Mesenchymal stem cell (in vitro differentiated cells and primary cell): ENCODE results near the gene UBE2F.

Experiments
- DNase-seq: peaks from one replicate; pipeline ENCODE4 v3.0.0-alpha.2; 2013
- H2AFZ ChIP-seq: one replicate; pipeline ENCODE4 v1.6.1; 2013; ENCODE audit warnings: low read depth, mild to moderate bottlenecking, control low read depth, inconsistent platforms, low read length, moderate library complexity
- H2AK5ac ChIP-seq: 2 replicates; pipeline ENCODE4 v1.6.1; 2013; ENCODE audit warnings: low read length, moderate library complexity, mild to moderate bottlenecking, inconsistent platforms; ENCODE audit not compliant: severe bottlenecking
- H2BK120ac ChIP-seq: one replicate; pipeline ENCODE4 v1.6.1; 2013; ENCODE audit warnings: low read depth, mild to moderate bottlenecking, inconsistent platforms, low read length, moderate library complexity
- H2BK12ac ChIP-seq, 2 experiments: one replicate each; pipeline ENCODE4 v1.6.1; 2013; ENCODE audit warnings: inconsistent platforms in 2 of 2, low read length in 2 of 2, mild to moderate bottlenecking in 2 of 2, moderate library complexity in 2 of 2, control low read depth in 1 of 2
- H2BK15ac ChIP-seq: one replicate; pipeline ENCODE4 v1.6.1; 2013; ENCODE audit warnings: mild to moderate bottlenecking, low read depth, inconsistent platforms; ENCODE audit not compliant: poor library complexity, severe bottlenecking
- H2BK5ac ChIP-seq: 2 replicates; pipeline ENCODE4 v1.6.1; 2013; ENCODE audit warnings: low read depth, mild to moderate bottlenecking, low read length, control low read depth, inconsistent platforms; ENCODE audit not compliant: poor library complexity, severe bottlenecking
- H3K14ac ChIP-seq, 2 experiments: one replicate each; pipeline ENCODE4 v1.6.1; 2013; ENCODE audit warnings: inconsistent platforms in 2 of 2, low read length in 2 of 2, control low read depth in 1 of 2, mild to moderate bottlenecking in 1 of 2, moderate library complexity in 1 of 2
- H3K18ac ChIP-seq, 2 experiments: one replicate each; pipeline ENCODE4 v1.6.1; 2013; ENCODE audit warnings: inconsistent platforms in 2 of 2, low read length in 2 of 2, control low read depth in 1 of 2, low read depth in 1 of 2, mild to moderate bottlenecking in 1 of 2
- H3K23ac ChIP-seq, 2 experiments: one replicate each; pipeline ENCODE4 v1.6.1; 2013; ENCODE audit warnings: inconsistent platforms in 2 of 2, low read length in 2 of 2, mild to moderate bottlenecking in 2 of 2, moderate library complexity in 2 of 2, control low read depth in 1 of 2
- H3K27ac ChIP-seq: 2 replicates; pipeline ENCODE4 v1.5.1; 2013; ENCODE audit warnings: mild to moderate bottlenecking, moderate library complexity, low read length, control low read depth, inconsistent platforms; ENCODE audit not compliant: poor library complexity, severe bottlenecking
- H3K27me3 ChIP-seq, 2 experiments: 2 replicates each; pipeline versions ENCODE4 v1.6.1 to v1.7.0; 2013; ENCODE audit warnings: low read length in 2 of 2, mild to moderate bottlenecking in 2 of 2, moderate library complexity in 2 of 2, control low read depth in 1 of 2, inconsistent platforms in 1 of 2; ENCODE audit not compliant: control insufficient read depth in 1 of 2, insufficient read depth in 1 of 2
- H3K36me3 ChIP-seq, 2 experiments: 2 replicates each; pipeline versions ENCODE4 v1.6.1 to v1.7.0; 2013; ENCODE audit warnings: low read length in 2 of 2, control low read depth in 1 of 2, inconsistent platforms in 1 of 2, low read depth in 1 of 2, mild to moderate bottlenecking in 1 of 2; ENCODE audit not compliant: insufficient read depth in 2 of 2, control insufficient read depth in 1 of 2
- H3K4ac ChIP-seq, 2 experiments: one replicate each; pipeline ENCODE4 v1.6.1; 2013; ENCODE audit warnings: inconsistent platforms in 2 of 2, low read length in 2 of 2, mild to moderate bottlenecking in 2 of 2, moderate library complexity in 2 of 2, control low read depth in 1 of 2, low read depth in 1 of 2
- H3K4me1 ChIP-seq: 2 replicates; pipeline ENCODE4 v1.6.1; 2013; ENCODE audit warnings: low read depth, low read length, control low read depth; ENCODE audit not compliant: control insufficient read depth, insufficient read depth
- H3K4me2 ChIP-seq: 2 replicates; pipeline ENCODE4 v1.6.1; 2013; ENCODE audit warnings: low read length, mild to moderate bottlenecking, inconsistent platforms; ENCODE audit not compliant: poor library complexity, severe bottlenecking
- H3K4me3 ChIP-seq, 2 experiments: 2 replicates each; pipeline versions ENCODE4 v1.5.1 to v1.7.0; 2013; ENCODE audit warnings: low read length in 2 of 2, mild to moderate bottlenecking in 2 of 2, control low read depth in 1 of 2, low read depth in 1 of 2; ENCODE audit not compliant: insufficient read depth in 1 of 2
- H3K79me1 ChIP-seq: replicated peaks from 2 replicates; pipeline ENCODE4 v1.6.1; 2013; ENCODE audit warnings: mild to moderate bottlenecking, control low read depth, low read length, inconsistent platforms; ENCODE audit not compliant: poor library complexity, severe bottlenecking
- H3K9ac ChIP-seq: 2 replicates; pipeline ENCODE4 v1.7.0; 2013; ENCODE audit warnings: mild to moderate bottlenecking, low read length, moderate library complexity
- H3K9me3 ChIP-seq: 2 replicates; pipeline ENCODE4 v1.7.0; 2013; ENCODE audit warnings: mild to moderate bottlenecking, low read length; ENCODE audit not compliant: control insufficient read depth
- H4K8ac ChIP-seq: one replicate; pipeline ENCODE4 v1.6.1; 2013; ENCODE audit warnings: inconsistent platforms, mild to moderate bottlenecking, low read length, moderate library complexity
- H4K91ac ChIP-seq: one replicate; pipeline ENCODE4 v1.6.1; 2013; ENCODE audit warnings: mild to moderate bottlenecking, low read length, inconsistent platforms
- WGBS: methylation state at CpG from one replicate; pipeline ENCODE4 v1.1.7; 2013; ENCODE audit warnings: mixed read lengths; 5-methylcytosine and 5-hydroxymethylcytosine counted together

The UBE2F gene

DNA sequence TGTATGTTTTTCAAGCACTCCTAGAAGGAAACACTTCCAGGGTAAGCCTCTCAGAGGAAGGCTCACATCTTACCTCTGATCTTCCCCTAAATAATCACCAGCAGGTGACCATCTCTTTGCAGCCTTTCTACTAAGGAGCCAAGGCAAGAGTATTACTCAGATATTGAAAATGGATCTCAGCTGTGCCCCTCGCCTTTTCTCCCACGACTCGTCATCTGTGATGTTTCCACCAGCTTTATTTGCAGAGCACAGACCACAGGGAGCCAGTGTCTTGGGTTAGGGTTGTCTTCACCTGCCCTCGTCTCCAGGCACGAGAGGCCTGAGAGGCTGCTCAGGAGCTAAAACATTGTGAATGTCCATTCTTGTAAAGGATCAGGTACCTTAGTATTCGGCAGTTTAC, 77.0 kb downstream of the UBE2F start:
- Histone ChIP-seq H3K4me3 (no peak overlapping the region), H2BK12ac (no peak overlapping the region), H4K91ac (no peak overlapping the region), H3K23ac (no peak overlapping the region), H3K4me1 (peaks cover 5% of the 10 kb centered on the region), H3K9ac (no peak overlapping the region), H3K4me2 (no peak overlapping the region), H2BK5ac (no peak overlapping the region), H3K79me1 (peaks cover 2% of the 10 kb centered on the region), H3K14ac (no peak overlapping the region), H4K8ac (no peak overlapping the region), H2AK5ac (no peak overlapping the region), H3K18ac (no peak overlapping the region), H2BK15ac (no peak overlapping the region), H3K36me3 (peaks cover 46 to 72% of the 10 kb centered on the region in 2 experiments), H3K4ac (no peak overlapping the region), H3K9me3 (no peaks in the 10 kb centered on the region), H2BK120ac (no peak overlapping the region), H3K27ac (no peak overlapping the region), H3K27me3 (no peaks in the 10 kb centered on the region), H2AFZ (no peak overlapping the region)
- 97% methylated on average over 6 of the region's 6 CpGs for WGBS
- no peak for DNase-seq

DNA sequence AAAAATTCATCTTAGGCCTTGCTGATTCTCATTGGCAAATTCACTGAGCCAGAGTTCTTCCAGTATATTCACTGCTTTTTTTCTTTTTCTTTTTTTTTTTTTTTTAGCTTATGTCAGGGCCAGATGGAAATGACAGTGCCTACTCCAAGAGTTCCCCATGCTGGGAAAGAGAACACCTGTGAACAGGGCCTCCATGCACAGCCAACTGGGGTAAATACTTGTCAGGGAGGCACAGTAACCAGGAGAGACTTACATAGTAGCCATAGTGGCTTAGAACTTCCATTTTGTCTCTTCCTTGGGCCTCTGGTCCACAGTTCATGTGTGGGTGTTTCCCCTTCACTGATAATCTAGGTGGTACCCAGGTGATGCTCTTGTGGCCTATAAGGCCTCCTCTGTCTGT, 78.8 kb downstream of the UBE2F start:
- H2AK5ac ChIP-seq: no peak overlapping the region
- H4K91ac ChIP-seq: no peak overlapping the region
- no peak overlapping the region for H2BK12ac ChIP-seq
- H3K9me3 ChIP-seq: no peaks in the 10 kb centered on the region
- H3K4ac ChIP-seq: no peak overlapping the region
- no peak overlapping the region for H3K23ac ChIP-seq
- H3K4me3 ChIP-seq: no peak overlapping the region
- no peak overlapping the region for H2AFZ ChIP-seq
- H3K27me3 ChIP-seq: no peaks in the 10 kb centered on the region
- peaks cover 31 to 57% of the 10 kb centered on the region in 2 experiments for H3K36me3 ChIP-seq
- H3K79me1 ChIP-seq: no peaks in the 10 kb centered on the region
- H3K4me1 ChIP-seq: peaks cover 5% of the 10 kb centered on the region
- H2BK120ac ChIP-seq: no peak overlapping the region
- no peak overlapping the region for H3K27ac ChIP-seq
- no peak overlapping the region for H3K4me2 ChIP-seq
- no peak overlapping the region for H2BK5ac ChIP-seq
- H3K9ac ChIP-seq: no peak overlapping the region
- H3K14ac ChIP-seq: no peak overlapping the region
- no peak overlapping the region for H2BK15ac ChIP-seq
- H3K18ac ChIP-seq: no peak overlapping the region
- no peak overlapping the region for H4K8ac ChIP-seq
- no peak for DNase-seq

DNA sequence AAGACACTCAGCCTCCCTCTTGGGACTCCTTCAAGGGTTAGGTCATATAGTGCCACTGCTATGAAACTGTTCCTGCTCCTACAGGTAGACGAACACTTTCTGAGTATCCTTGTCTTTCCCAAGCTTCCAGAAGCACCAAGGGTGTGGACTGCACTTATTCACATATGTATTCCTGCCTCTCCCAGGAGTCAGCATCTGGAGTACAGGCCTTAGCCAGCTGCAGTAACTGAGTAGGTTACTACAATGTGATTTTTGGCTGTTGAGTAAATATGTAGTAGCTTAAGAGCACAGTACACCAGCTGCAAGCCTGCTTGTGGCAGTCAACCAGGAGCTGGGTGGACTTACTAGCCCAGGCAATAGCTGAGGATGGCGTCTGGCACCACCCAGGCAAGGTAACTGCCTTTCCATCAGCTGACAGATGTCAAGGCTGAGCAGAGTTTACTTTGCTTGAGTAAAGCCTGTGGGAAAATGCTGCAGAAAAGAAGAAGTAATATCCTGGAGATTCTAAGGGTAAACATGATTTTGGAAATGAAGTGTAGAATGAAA, 80.0 kb downstream of the UBE2F start:
- WGBS: 93% methylated on average over 2 of the region's 2 CpGs
- H2AK5ac ChIP-seq: no peak overlapping the region

GRCh38 chr2:238053191-238053776, 86.5 kb downstream of the UBE2F start:
- no peak overlapping the region for H3K18ac ChIP-seq
- no peak overlapping the region for H4K91ac ChIP-seq
- H2BK15ac ChIP-seq: no peak overlapping the region
- peak; percentile 15 for DNase-seq
- no peak overlapping the region for H3K4me3 ChIP-seq
- WGBS: 93% methylated on average over 2 of the region's 2 CpGs
- no peak overlapping the region for H2BK12ac ChIP-seq
- H3K27me3 ChIP-seq: peaks cover 0 to 2% of the 10 kb centered on the region in 2 experiments
- H2BK120ac ChIP-seq: no peak overlapping the region
- H2AK5ac ChIP-seq: no peak overlapping the region
- no peak overlapping the region for H3K4me2 ChIP-seq
- H3K27ac ChIP-seq: no peak overlapping the region
- no peak overlapping the region for H3K4ac ChIP-seq
- H3K4me1 ChIP-seq: no peaks in the 10 kb centered on the region
- H3K14ac ChIP-seq: no peak overlapping the region
- no peak overlapping the region for H2AFZ ChIP-seq
- no peak overlapping the region for H2BK5ac ChIP-seq
- H3K23ac ChIP-seq: no peak overlapping the region
- no peak overlapping the region for H3K9ac ChIP-seq
- no peaks in the 10 kb centered on the region for H3K79me1 ChIP-seq
- H3K36me3 ChIP-seq: no peaks in the 10 kb centered on the region
- no peak overlapping the region for H4K8ac ChIP-seq
- no peaks in the 10 kb centered on the region for H3K9me3 ChIP-seq

More for the DNA sequence above, 80.0 kb downstream of the UBE2F start:
- Histone ChIP-seq H4K8ac (no peak overlapping the region), H3K23ac (no peak overlapping the region), H3K14ac (no peak overlapping the region), H4K91ac (no peak overlapping the region), H2AFZ (no peak overlapping the region), H3K27me3 (no peaks in the 10 kb centered on the region), H3K79me1 (no peaks in the 10 kb centered on the region), H3K9me3 (no peaks in the 10 kb centered on the region), H2BK12ac (no peak overlapping the region), H3K18ac (no peak overlapping the region), H2BK5ac (no peak overlapping the region), H3K27ac (no peak overlapping the region), H3K4ac (no peak overlapping the region), H3K4me1 (peaks cover 5% of the 10 kb centered on the region), H2BK15ac (no peak overlapping the region), H3K36me3 (peaks cover 23 to 45% of the 10 kb centered on the region in 2 experiments), H3K9ac (no peak overlapping the region), H3K4me2 (no peak overlapping the region), H2BK120ac (no peak overlapping the region), H3K4me3 (no peak overlapping the region)
- no peak for DNase-seq
